Neural cell (in vitro differentiated cells): ENCODE data around the gene NRP1. TPM values are rescaled to one million over a fixed set of nuclear protein-coding genes. Genes with fewer than 3 reads are reported as not detected.

ENCODE experiments used
- H2AFZ ChIP-seq: fragments of 200-600, 300-800 bp; sonication (generic), shearing (Covaris generic); 2 replicates; pipeline ENCODE4 v1.6.0; 2014; ENCODE audit warnings: low read depth, mild to moderate bottlenecking, antibody characterized with exemption, low read length, moderate library complexity
- H3F3A ChIP-seq: fragments of 200-600 bp; shearing (Covaris generic); 2 replicates; pipeline ENCODE4 v1.6.1; 2016; ENCODE audit warnings: mild to moderate bottlenecking, moderate library complexity, mixed read lengths, antibody characterized with exemption, low read length; ENCODE audit not compliant: insufficient read depth, poor library complexity, severe bottlenecking
- H3K27ac ChIP-seq: fragments of 200-600, 300-800 bp; sonication (generic), shearing (Covaris generic); 2 replicates; pipeline ENCODE4 v1.5.1; 2014; ENCODE audit warnings: mild to moderate bottlenecking, low read length, moderate library complexity
- H3K27me3 ChIP-seq: fragments of 300-800, 200-600 bp; sonication (generic), shearing (Covaris generic); 2 replicates; pipeline ENCODE4 v1.6.0; 2014; ENCODE audit warnings: mild to moderate bottlenecking, low read depth, low read length, moderate library complexity; ENCODE audit not compliant: insufficient read depth
- H3K36me3 ChIP-seq: fragments of 300-800, 200-600 bp; sonication (generic), shearing (Covaris generic); 2 replicates; pipeline ENCODE4 v1.5.1; 2014; ENCODE audit warnings: mild to moderate bottlenecking, antibody characterized with exemption, low read length, moderate library complexity; ENCODE audit not compliant: insufficient read depth
- H3K4me2 ChIP-seq: fragments of 300-800, 200-600 bp; sonication (generic), shearing (Covaris generic); 2 replicates; pipeline ENCODE4 v1.6.0; 2014; ENCODE audit warnings: mild to moderate bottlenecking, low read length
- H3K4me3 ChIP-seq: fragments of 300-800, 200-600 bp; sonication (generic), shearing (Covaris generic); 2 replicates; pipeline ENCODE4 v1.5.1; 2014; ENCODE audit warnings: mild to moderate bottlenecking, low read length, moderate library complexity
- H3K79me2 ChIP-seq: fragments of 200-600 bp; shearing (Covaris generic); replicated peaks from 2 replicates; pipeline ENCODE4 v1.6.0; 2014; ENCODE audit warnings: mild to moderate bottlenecking, low read length, moderate library complexity; ENCODE audit not compliant: insufficient read depth
- H3K9ac ChIP-seq: fragments of 300-800, 200-600 bp; sonication (generic), shearing (Covaris generic); 2 replicates; pipeline ENCODE4 v1.6.1; 2016; ENCODE audit warnings: mild to moderate bottlenecking, low read length, mixed read lengths
- H3K9me2 ChIP-seq: fragments of 200-600 bp; shearing (Covaris generic); 2 replicates; pipeline ENCODE4 v1.6.1; 2016; ENCODE audit warnings: mild to moderate bottlenecking, low read length, mixed read lengths; ENCODE audit not compliant: insufficient read depth
- H3K9me3 ChIP-seq: fragments of 200-600, 300-800 bp; sonication (generic), shearing (Covaris generic); 2 replicates; pipeline ENCODE4 v1.6.1; 2016; ENCODE audit warnings: mild to moderate bottlenecking, mixed run types, low read length, moderate library complexity, mixed read lengths
- H4K20me1 ChIP-seq: fragments of 200-600 bp; shearing (Covaris generic); 2 replicates; pipeline ENCODE4 v1.6.1; 2016; ENCODE audit warnings: mild to moderate bottlenecking, mixed run types; ENCODE audit not compliant: insufficient read depth
- CTCF ChIP-seq: fragments of 450-650 bp; IDR thresholded peaks from 2 replicates; pipeline ENCODE4 v1.5.1; 2014; ENCODE audit warnings: antibody characterized with exemption, mild to moderate bottlenecking, moderate library complexity; ENCODE audit not compliant: poor library complexity, severe bottlenecking
- EP300 ChIP-seq: fragments of 450-650 bp; conservative IDR thresholded peaks from 2 replicates; pipeline ENCODE4 v1.6.1; 2014; ENCODE audit warnings: antibody characterized with exemption, mild to moderate bottlenecking, moderate library complexity; ENCODE audit not compliant: poor library complexity, severe bottlenecking
- EZH2 ChIP-seq: fragments of 200-600, 300-800 bp; shearing (Covaris generic), sonication (generic); IDR thresholded peaks from 2 replicates; pipeline ENCODE4 v1.6.1; 2014; ENCODE audit warnings: antibody characterized with exemption, low read length, borderline replicate concordance, mild to moderate bottlenecking; ENCODE audit not compliant: insufficient read depth, poor library complexity, severe bottlenecking
- MXI1 ChIP-seq: fragments of 450-650 bp; conservative IDR thresholded peaks from 2 replicates; pipeline ENCODE4 v1.6.1; 2014; ENCODE audit warnings: antibody characterized with exemption, mild to moderate bottlenecking; ENCODE audit not compliant: poor library complexity, severe bottlenecking
- POLR2AphosphoS5 ChIP-seq: IDR thresholded peaks from 2 replicates; pipeline ENCODE4 v1.6.1; 2012
- RAD21 ChIP-seq: fragments of 450-650 bp; conservative IDR thresholded peaks from 2 replicates; pipeline ENCODE4 v1.6.1; 2014; ENCODE audit warnings: antibody characterized with exemption, mild to moderate bottlenecking, moderate library complexity
- REST ChIP-seq: IDR thresholded peaks from 2 replicates; pipeline ENCODE4 v1.6.1; 2012; ENCODE audit warnings: borderline replicate concordance
- SMC3 ChIP-seq: fragments of 450-650 bp; conservative IDR thresholded peaks from 2 replicates; pipeline ENCODE4 v1.6.1; 2014; ENCODE audit warnings: antibody characterized with exemption, mild to moderate bottlenecking, moderate library complexity; ENCODE audit not compliant: poor library complexity
- TAF1 ChIP-seq: IDR thresholded peaks from 2 replicates; pipeline ENCODE4 v1.6.1; 2012; ENCODE audit warnings: low read depth
- polyA plus RNA-seq: library from polyadenylated mRNA; depleted of rRNA; stranded (reverse); fragments of >200 nt; gene quantifications from 2 replicates; pipeline ENCODE4 v1.2.3, GENCODE V29; 2014

Gene NRP1
- polyA plus RNA-seq, 1 donor from 2014 or later: 23.2 TPM

DNA sequence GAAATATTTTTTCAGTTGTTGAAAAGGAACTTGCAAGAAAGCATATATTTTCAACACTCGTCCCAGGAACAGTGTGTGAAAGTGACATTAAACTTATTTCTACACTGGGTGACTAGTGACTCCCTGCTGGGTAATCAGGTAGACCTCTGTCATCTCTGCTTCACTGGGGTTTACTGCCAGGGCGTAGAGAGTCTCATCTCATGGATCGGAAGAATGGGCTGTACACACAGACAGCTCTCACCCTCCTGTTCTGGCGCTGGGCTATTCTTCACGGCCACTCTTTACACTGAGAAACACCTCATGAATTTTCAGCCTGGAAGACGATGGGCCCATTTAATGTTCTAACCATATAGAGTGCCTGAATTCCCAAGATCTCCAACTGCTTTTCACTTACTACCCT, 36.4 kb downstream of the NRP1 start:
- TF ChIP-seq EP300 (no peak), TAF1 (no peak), REST (no peak), EZH2 (no peak), RAD21 (no peak), MXI1 (no peak), SMC3 (no peak), POLR2AphosphoS5 (no peak)
- Histone ChIP-seq H3K9ac (no peak overlapping the region), H3K9me3 (no peaks in the 10 kb centered on the region), H4K20me1 (no peaks in the 10 kb centered on the region), H3K4me2 (no peak overlapping the region), H3K27me3 (no peaks in the 10 kb centered on the region), H3K79me2 (peaks cover 3% of the 10 kb centered on the region), H3K36me3 (no peaks in the 10 kb centered on the region), H3K9me2 (no peaks in the 10 kb centered on the region), H3K4me3 (no peak overlapping the region), H3F3A (no peaks in the 10 kb centered on the region), H3K27ac (no peak overlapping the region), H2AFZ (no peak overlapping the region)

DNA sequence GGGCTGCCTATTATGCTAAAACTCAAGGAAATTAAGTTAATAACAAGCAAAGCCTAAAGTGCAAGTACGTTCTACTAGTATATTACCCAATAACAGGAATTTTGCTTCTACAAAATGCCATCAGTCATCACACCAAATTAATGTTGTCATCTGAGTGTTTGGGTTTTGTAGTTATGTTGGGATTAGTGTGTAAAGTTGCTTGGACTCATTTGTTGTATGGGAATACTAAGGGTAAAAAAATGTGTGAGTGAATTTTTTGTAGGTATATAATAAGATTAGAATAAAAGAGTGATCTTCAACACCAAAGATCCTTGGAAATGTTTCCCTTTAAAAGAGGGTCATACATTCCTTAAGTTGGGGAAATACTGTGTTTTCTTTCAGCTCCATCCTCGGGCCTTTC, 38.6 kb downstream of the NRP1 start:
- no peak overlapping the region for H3K4me3 ChIP-seq
- H3K9me2 ChIP-seq: no peaks in the 10 kb centered on the region
- H3K27me3 ChIP-seq: no peaks in the 10 kb centered on the region
- no peaks in the 10 kb centered on the region for H3K9me3 ChIP-seq
- H2AFZ ChIP-seq: no peak overlapping the region
- no peak overlapping the region for H3K9ac ChIP-seq
- H3K79me2 ChIP-seq: peaks cover 3% of the 10 kb centered on the region
- H3K27ac ChIP-seq: no peak overlapping the region
- TF ChIP-seq EP300 (no peak), EZH2 (no peak), SMC3 (no peak), POLR2AphosphoS5 (no peak), CTCF (no peak), RAD21 (no peak), MXI1 (no peak), TAF1 (no peak), REST (no peak)
- H3K4me2 ChIP-seq: no peak overlapping the region
- H3F3A ChIP-seq: no peaks in the 10 kb centered on the region
- H4K20me1 ChIP-seq: no peaks in the 10 kb centered on the region
- H3K36me3 ChIP-seq: no peaks in the 10 kb centered on the region
